Mesendoderm (in vitro differentiated cells): ENCODE results near the gene MYL7.

Experiments
- DNase-seq: peaks from one replicate; pipeline ENCODE4 v3.0.0; 2013
- H2AK5ac ChIP-seq: 2 replicates; pipeline ENCODE4 v1.6.1; 2013; ENCODE audit warnings: low read length, inconsistent platforms
- H2BK120ac ChIP-seq: 2 replicates; pipeline ENCODE4 v1.6.1; 2013; ENCODE audit warnings: low read depth, mild to moderate bottlenecking, low read length, moderate library complexity, mixed read lengths
- H2BK15ac ChIP-seq: replicated peaks from 2 replicates; pipeline ENCODE4 v1.6.1; 2013; ENCODE audit warnings: low read depth, mild to moderate bottlenecking, moderate library complexity
- H2BK5ac ChIP-seq: 2 replicates; pipeline ENCODE4 v1.6.1; 2013; ENCODE audit warnings: low read length, inconsistent platforms
- H3K18ac ChIP-seq: 2 replicates; pipeline ENCODE4 v1.6.1; 2013; ENCODE audit warnings: mild to moderate bottlenecking, low read length, mixed read lengths
- H3K23ac ChIP-seq: one replicate; pipeline ENCODE4 v1.6.1; 2013; ENCODE audit warnings: low read length
- H3K27ac ChIP-seq: 2 replicates; pipeline ENCODE4 v1.5.1; 2013; ENCODE audit warnings: low read depth, mild to moderate bottlenecking, inconsistent platforms, low read length, moderate library complexity
- H3K27me3 ChIP-seq: 2 replicates; pipeline ENCODE4 v1.6.1; 2013; ENCODE audit warnings: low read length, control low read depth, mild to moderate bottlenecking, inconsistent platforms; ENCODE audit not compliant: insufficient read depth, poor library complexity
- H3K36me3 ChIP-seq: 2 replicates; pipeline ENCODE4 v1.6.1; 2013; ENCODE audit warnings: low read length, inconsistent platforms; ENCODE audit not compliant: control insufficient read depth, insufficient read depth
- H3K4ac ChIP-seq: one replicate; pipeline ENCODE4 v1.6.1; 2013; ENCODE audit warnings: low read depth, mild to moderate bottlenecking, low read length, moderate library complexity
- H3K4me1 ChIP-seq: 2 replicates; pipeline ENCODE4 v1.6.1; 2013; ENCODE audit warnings: low read depth, low read length, inconsistent platforms; ENCODE audit not compliant: control insufficient read depth
- H3K4me2 ChIP-seq: 2 replicates; pipeline ENCODE4 v1.6.1; 2013; ENCODE audit warnings: low read length
- H3K4me3 ChIP-seq: 2 replicates; pipeline ENCODE4 v1.5.1; 2013; ENCODE audit warnings: mild to moderate bottlenecking, low read length
- H3K56ac ChIP-seq: one replicate; pipeline ENCODE4 v1.6.1; 2013; ENCODE audit warnings: low read length
- H3K79me1 ChIP-seq: 2 replicates; pipeline ENCODE4 v1.6.1; 2013; ENCODE audit warnings: low read length, inconsistent platforms
- H3K79me2 ChIP-seq: 2 replicates; pipeline ENCODE4 v1.6.1; 2013; ENCODE audit warnings: mild to moderate bottlenecking, low read length; ENCODE audit not compliant: control insufficient read depth, insufficient read depth
- H3K9ac ChIP-seq: 2 replicates; pipeline ENCODE4 v1.6.1; 2013; ENCODE audit warnings: low read length, inconsistent platforms
- H4K5ac ChIP-seq: one replicate; pipeline ENCODE4 v1.6.1; 2013; ENCODE audit warnings: low read length
- H4K8ac ChIP-seq: one replicate; pipeline ENCODE4 v1.6.1; 2013; ENCODE audit warnings: low read depth, mild to moderate bottlenecking, control low read depth, low read length, moderate library complexity
- WGBS: extraction: QIAGEN DNeasy Blood & Tissue Kit; methylation state at CpG from one replicate; pipeline ENCODE4 v1.1.7; 2013; ENCODE audit warnings: low lambda C conversion rate, missing lambda C conversion rate; ENCODE audit not compliant: insufficient coverage; ENCODE audit errors: extremely low coverage; 5-methylcytosine and 5-hydroxymethylcytosine counted together

The MYL7 gene

DNA sequence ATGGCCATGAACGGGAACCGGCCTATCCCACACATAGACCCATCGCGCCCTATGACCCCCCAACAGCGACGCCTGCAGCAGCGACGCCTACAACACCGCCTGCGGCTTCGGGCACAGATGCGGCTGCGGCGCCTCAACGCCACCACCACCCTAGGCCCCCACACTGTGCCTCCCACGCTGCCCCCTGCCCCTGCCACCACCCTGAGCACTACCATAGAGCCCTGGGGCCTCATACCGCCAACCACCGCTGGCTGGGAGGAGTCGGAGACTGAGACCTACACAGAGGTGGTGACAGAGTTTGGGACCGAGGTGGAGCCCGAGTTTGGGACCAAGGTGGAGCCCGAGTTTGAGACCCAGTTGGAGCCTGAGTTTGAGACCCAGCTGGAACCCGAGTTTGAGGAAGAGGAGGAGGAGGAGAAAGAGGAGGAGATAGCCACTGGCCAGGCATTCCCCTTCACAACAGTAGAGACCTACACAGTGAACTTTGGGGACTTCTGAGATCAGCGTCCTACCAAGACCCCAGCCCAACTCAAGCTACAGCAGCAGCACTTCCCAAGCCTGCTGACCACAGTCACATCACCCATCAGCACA lies 27.3 kb downstream of the MYL7 start:
- H3K79me2 ChIP-seq: no peaks in the 10 kb centered on the region
- H3K4ac ChIP-seq: no peak overlapping the region
- H3K23ac ChIP-seq: no peak overlapping the region
- no peak overlapping the region for H2BK5ac ChIP-seq
- H2BK120ac ChIP-seq: no peak overlapping the region
- H3K79me1 ChIP-seq: peaks cover 2% of the 10 kb centered on the region
- H3K9ac ChIP-seq: no peak overlapping the region
- no peak overlapping the region for H3K4me3 ChIP-seq
- no peak overlapping the region for H4K5ac ChIP-seq
- H3K36me3 ChIP-seq: peaks cover 7% of the 10 kb centered on the region
- no peak overlapping the region for H2BK15ac ChIP-seq
- whole genome bisulfite sequencing: no CpG with 5 or more reads among the region's 24 CpGs
- H4K8ac ChIP-seq: no peak overlapping the region
- H3K4me1 ChIP-seq: no peaks in the 10 kb centered on the region
- H3K4me2 ChIP-seq: no peak overlapping the region
- no peak for DNase-seq
- no peak overlapping the region for H3K18ac ChIP-seq
- no peak overlapping the region for H3K56ac ChIP-seq
- H3K27ac ChIP-seq: no peak overlapping the region
- H2AK5ac ChIP-seq: no peak overlapping the region
- no peaks in the 10 kb centered on the region for H3K27me3 ChIP-seq

GRCh38 chr7:44112997-44113763 lies 28.0 kb downstream of the MYL7 start:
- Histone ChIP-seq H3K23ac (no peak overlapping the region), H3K79me1 (peaks cover 2% of the 10 kb centered on the region), H3K27ac (no peak overlapping the region), H4K5ac (no peak overlapping the region), H3K9ac (no peak overlapping the region), H2BK5ac (no peak overlapping the region), H3K4me1 (no peaks in the 10 kb centered on the region), H2BK15ac (no peak overlapping the region), H2BK120ac (no peak overlapping the region), H3K4me2 (no peak overlapping the region), H4K8ac (no peak overlapping the region), H3K4me3 (no peak overlapping the region), H3K79me2 (no peaks in the 10 kb centered on the region), H3K36me3 (peaks cover 7% of the 10 kb centered on the region), H3K4ac (no peak overlapping the region), H3K18ac (no peak overlapping the region), H3K27me3 (no peaks in the 10 kb centered on the region), H2AK5ac (no peak overlapping the region), H3K56ac (no peak overlapping the region)
- no CpG with 5 or more reads among the region's 34 CpGs for WGBS
- DNase-seq: no peak

DNA sequence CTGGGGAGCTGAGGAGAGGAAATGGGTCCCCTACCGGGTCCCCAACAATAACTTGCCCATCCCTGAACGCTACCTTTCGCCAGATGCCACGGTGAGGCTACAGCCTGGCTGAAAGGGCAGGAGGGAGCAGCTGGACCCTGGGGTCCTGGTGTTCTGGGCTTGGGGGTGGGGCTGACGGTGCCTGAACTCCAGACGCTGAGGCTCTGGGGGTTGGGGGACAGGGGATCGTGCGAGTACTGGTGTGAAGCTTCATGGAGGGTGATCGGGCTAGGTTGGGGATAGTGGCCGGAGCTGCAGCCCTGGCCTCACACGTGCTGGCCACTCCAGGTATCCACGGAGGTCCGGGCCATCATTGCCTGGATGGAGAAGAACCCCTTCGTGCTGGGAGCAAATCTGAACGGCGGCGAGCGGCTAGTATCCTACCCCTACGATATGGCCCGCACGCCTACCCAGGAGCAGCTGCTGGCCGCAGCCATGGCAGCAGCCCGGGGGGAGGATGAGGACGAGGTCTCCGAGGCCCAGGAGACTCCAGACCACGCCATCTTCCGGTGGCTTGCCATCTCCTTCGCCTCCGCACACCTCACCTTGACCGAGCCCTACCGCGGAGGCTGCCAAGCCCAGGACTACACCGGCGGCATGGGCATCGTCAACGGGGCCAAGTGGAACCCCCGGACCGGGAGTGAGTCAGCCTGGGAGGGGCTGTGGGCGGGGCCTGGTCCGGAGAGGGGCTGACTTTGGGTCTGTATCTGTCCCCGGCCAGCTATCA lies 28.7 kb downstream of the MYL7 start:
- no peak overlapping the region for H2BK15ac ChIP-seq
- no peak overlapping the region for H3K4me2 ChIP-seq
- H3K36me3 ChIP-seq: peaks cover 7% of the 10 kb centered on the region
- no peak overlapping the region for H3K18ac ChIP-seq
- H3K23ac ChIP-seq: no peak overlapping the region
- H3K4ac ChIP-seq: no peak overlapping the region
- H2AK5ac ChIP-seq: no peak overlapping the region
- no peak overlapping the region for H3K4me3 ChIP-seq
- WGBS: no CpG with 5 or more reads among the region's 41 CpGs
- no peak overlapping the region for H3K56ac ChIP-seq
- no peaks in the 10 kb centered on the region for H3K4me1 ChIP-seq
- H3K79me1 ChIP-seq: no peaks in the 10 kb centered on the region
- H2BK5ac ChIP-seq: no peak overlapping the region
- no peak overlapping the region for H2BK120ac ChIP-seq
- H3K27me3 ChIP-seq: no peaks in the 10 kb centered on the region
- H4K8ac ChIP-seq: no peak overlapping the region
- H3K27ac ChIP-seq: no peak overlapping the region
- H3K9ac ChIP-seq: no peak overlapping the region
- H3K79me2 ChIP-seq: no peaks in the 10 kb centered on the region
- H4K5ac ChIP-seq: no peak overlapping the region
- DNase-seq: no peak

DNA sequence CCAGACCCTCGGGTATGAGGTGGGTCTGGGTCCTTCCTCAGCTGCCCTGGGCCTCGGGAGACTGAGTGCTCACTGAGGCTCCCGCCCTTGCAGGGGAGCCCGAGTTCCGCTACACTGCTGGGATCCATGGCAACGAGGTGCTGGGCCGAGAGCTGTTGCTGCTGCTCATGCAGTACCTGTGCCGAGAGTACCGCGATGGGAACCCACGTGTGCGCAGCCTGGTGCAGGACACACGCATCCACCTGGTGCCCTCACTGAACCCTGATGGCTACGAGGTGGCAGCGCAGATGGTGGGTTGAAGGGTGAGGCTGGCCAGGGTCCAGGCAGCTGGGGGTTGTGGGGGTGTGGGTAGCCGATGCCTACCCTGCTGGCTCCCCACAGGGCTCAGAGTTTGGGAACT lies 29.4 kb downstream of the MYL7 start:
- DNase-seq: no peak
- Histone ChIP-seq H3K4me3 (no peak overlapping the region), H3K79me2 (no peaks in the 10 kb centered on the region), H3K27me3 (no peaks in the 10 kb centered on the region), H3K36me3 (peaks cover 7% of the 10 kb centered on the region), H4K8ac (no peak overlapping the region), H4K5ac (no peak overlapping the region), H2BK5ac (no peak overlapping the region), H3K9ac (no peak overlapping the region), H3K79me1 (no peaks in the 10 kb centered on the region), H2BK15ac (no peak overlapping the region), H3K4ac (no peak overlapping the region), H3K27ac (no peak overlapping the region), H3K18ac (no peak overlapping the region), H2AK5ac (no peak overlapping the region), H3K4me1 (no peaks in the 10 kb centered on the region), H2BK120ac (no peak overlapping the region), H3K56ac (no peak overlapping the region), H3K4me2 (no peak overlapping the region), H3K23ac (no peak overlapping the region)
- WGBS: no CpG with 5 or more reads among the region's 16 CpGs

DNA sequence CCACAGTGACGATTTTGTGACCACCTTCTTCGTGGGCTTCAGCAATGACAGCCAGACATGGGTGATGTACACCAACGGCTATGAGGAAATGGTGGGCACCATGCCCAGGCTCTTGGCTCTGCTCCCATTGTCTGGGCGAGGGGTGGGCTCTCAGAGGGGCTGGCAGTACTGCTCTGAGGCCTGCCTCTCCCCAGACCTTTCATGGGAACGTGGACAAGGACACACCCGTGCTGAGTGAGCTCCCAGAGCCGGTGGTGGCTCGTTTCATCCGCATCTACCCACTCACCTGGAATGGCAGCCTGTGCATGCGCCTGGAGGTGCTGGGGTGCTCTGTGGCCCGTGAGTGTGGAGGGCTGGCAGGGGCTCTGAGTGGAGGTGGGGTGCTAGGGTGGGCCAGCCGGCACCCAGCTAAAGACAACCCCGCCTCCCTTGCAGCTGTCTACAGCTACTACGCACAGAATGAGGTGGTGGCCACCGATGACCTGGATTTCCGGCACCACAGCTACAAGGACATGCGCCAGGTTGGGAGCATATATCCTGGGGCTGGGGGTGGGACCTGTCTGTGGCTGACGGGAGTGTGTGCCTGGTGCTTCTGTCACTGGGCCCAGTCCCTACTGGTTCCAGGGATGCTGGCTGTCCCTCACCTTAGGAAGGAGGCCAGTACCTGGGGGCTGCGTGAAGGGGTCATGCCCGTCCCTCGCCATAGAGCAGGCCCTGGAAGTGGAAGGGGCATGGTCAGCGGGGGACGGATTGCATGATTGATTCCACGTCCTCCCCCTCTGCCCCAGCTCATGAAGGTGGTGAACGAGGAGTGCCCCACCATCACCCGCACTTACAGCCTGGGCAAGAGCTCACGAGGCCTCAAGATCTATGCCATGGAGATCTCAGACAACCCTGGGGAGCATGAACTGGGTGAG lies 30.2 kb downstream of the MYL7 start:
- DNase-seq: no peak
- Histone ChIP-seq H3K79me2 (no peaks in the 10 kb centered on the region), H3K4me1 (no peaks in the 10 kb centered on the region), H3K9ac (no peak overlapping the region), H2BK15ac (no peak overlapping the region), H3K18ac (no peak overlapping the region), H4K8ac (no peak overlapping the region), H2BK120ac (no peak overlapping the region), H3K4me3 (no peak overlapping the region), H2AK5ac (no peak overlapping the region), H3K27ac (no peak overlapping the region), H3K4me2 (no peak overlapping the region), H4K5ac (no peak overlapping the region), H3K23ac (no peak overlapping the region), H3K4ac (no peak overlapping the region), H3K56ac (no peak overlapping the region), H2BK5ac (no peak overlapping the region), H3K27me3 (no peaks in the 10 kb centered on the region), H3K79me1 (no peaks in the 10 kb centered on the region), H3K36me3 (peaks cover 4% of the 10 kb centered on the region)
- WGBS: no CpG with 5 or more reads among the region's 27 CpGs
